H1 (cell line): ENCODE measurements around the gene PTMS. TPM values are rescaled to one million over a fixed set of nuclear protein-coding genes. Genes with fewer than 3 reads are reported as not detected.

Experiments used
- CTCF ChIA-PET: fragments of 300-600 bp; sonication (Branson Sonifier 250); formaldehyde crosslinking; loops from one replicate; lab custom pipeline; 2021; ENCODE audit not compliant: partially characterized antibody; lab: Charles Lee
- POLR2A ChIA-PET: fragments of 300-600 bp; sonication (Branson Sonifier 250); formaldehyde crosslinking; loops from one replicate; lab custom pipeline; 2021; ENCODE audit warnings: inconsistent platforms; ENCODE audit not compliant: partially characterized antibody; lab: Charles Lee
- DNase-seq, 2 experiments: peaks; one replicate each; pipeline versions ENCODE4 v3.0.0 to v3.0.0-alpha.2; 2010 to 2022; ENCODE audit warnings: low spot score in 2 of 2, low read depth in 1 of 2, mixed read lengths in 1 of 2
- FAIRE-seq: peaks from 2 replicates; lab custom pipeline; 2011; peaks lifted over from hg19 to GRCh38; lab: Jason Lieb, UNC
- H2AFZ ChIP-seq: 2 replicates; pipeline ENCODE4 v1.8.1; 2012; ENCODE audit warnings: low read length, inconsistent platforms
- H2AK5ac ChIP-seq: 2 replicates; pipeline ENCODE4 v1.6.1; 2013; ENCODE audit warnings: low read depth, low read length
- H2BK120ac ChIP-seq: replicated peaks from 2 replicates; pipeline ENCODE3; 2013; ENCODE audit warnings: low read depth, low read length, inconsistent platforms
- H2BK12ac ChIP-seq: 2 replicates; pipeline ENCODE4 v1.6.1; 2013; ENCODE audit warnings: low read depth, low read length
- H2BK15ac ChIP-seq: 2 replicates; pipeline ENCODE4 v1.6.1; 2013; ENCODE audit warnings: low read length
- H2BK20ac ChIP-seq: 2 replicates; pipeline ENCODE4 v1.6.1; 2013; ENCODE audit warnings: low read length
- H2BK5ac ChIP-seq: 2 replicates; pipeline ENCODE4 v1.6.1; 2013; ENCODE audit warnings: low read depth, low read length
- H3K14ac ChIP-seq: 2 replicates; pipeline ENCODE4 v1.6.1; 2013; ENCODE audit warnings: inconsistent platforms; ENCODE audit not compliant: insufficient read length
- H3K18ac ChIP-seq: 2 replicates; pipeline ENCODE4 v1.6.1; 2013; ENCODE audit warnings: low read length; ENCODE audit errors: extremely low read depth
- H3K23ac ChIP-seq: 2 replicates; pipeline ENCODE4 v1.6.1; 2013; ENCODE audit warnings: inconsistent platforms; ENCODE audit not compliant: insufficient read length
- H3K23me2 ChIP-seq: 2 replicates; pipeline ENCODE4 v1.6.1; 2013; ENCODE audit warnings: low read depth, low read length
- H3K27ac ChIP-seq: 2 replicates; pipeline ENCODE4 v1.6.1; 2011; ENCODE audit warnings: low read depth, low read length, inconsistent platforms
- H3K27me3 ChIP-seq, 4 experiments: replicated peaks in 1 of 4; 1 replicate in 1 of 4; 2 replicates in 3 of 4; pipeline versions ENCODE4 v1.6.1 to v1.8.1; 2011 to 2013; ENCODE audit warnings: low read length in 3 of 4, mild to moderate bottlenecking in 3 of 4, inconsistent platforms in 2 of 4, mixed read lengths in 2 of 4, moderate library complexity in 1 of 4; ENCODE audit not compliant: control insufficient read depth in 3 of 4, insufficient read depth in 3 of 4; ENCODE audit errors: extremely low read depth in 1 of 4
- H3K36me3 ChIP-seq, 4 experiments: 2 replicates each; pipeline versions ENCODE4 v1.6.1 to v1.8.1; 2011 to 2013; ENCODE audit warnings: mild to moderate bottlenecking in 4 of 4, low read length in 3 of 4, moderate library complexity in 2 of 4, control low read depth in 1 of 4, inconsistent platforms in 1 of 4; ENCODE audit not compliant: insufficient read depth in 4 of 4, control insufficient read depth in 2 of 4
- H3K4ac ChIP-seq: replicated peaks from 2 replicates; pipeline ENCODE3; 2013; ENCODE audit warnings: low read length, low read depth, mixed read lengths, inconsistent platforms; ENCODE audit not compliant: insufficient read length
- H3K4me1 ChIP-seq, 4 experiments: replicated peaks in 1 of 4; 1 replicate in 1 of 4; 2 replicates in 3 of 4; pipeline versions ENCODE4 v1.6.1 to v1.8.1; 2011 to 2013; ENCODE audit warnings: low read length in 3 of 4, inconsistent platforms in 2 of 4, mixed read lengths in 1 of 4; ENCODE audit not compliant: insufficient read depth in 4 of 4, control insufficient read depth in 3 of 4
- H3K4me2 ChIP-seq, 2 experiments: 2 replicates each; pipeline versions ENCODE4 v1.6.1 to v1.8.1; 2011 to 2013; ENCODE audit warnings: low read depth in 2 of 2, low read length in 2 of 2, control low read depth in 1 of 2, inconsistent platforms in 1 of 2, mild to moderate bottlenecking in 1 of 2; ENCODE audit not compliant: insufficient read depth in 1 of 2
- H3K4me3 ChIP-seq, 4 experiments: fragments of 200-600, 300-600 bp in 1 of 4; sonication (generic), shearing (Covaris generic), sonication (Bioruptor Twin) in 1 of 4; 2 replicates each; pipeline versions ENCODE4 v1.5.1 to v1.8.1; 2011 to 2016; ENCODE audit warnings: low read length in 4 of 4, low read depth in 3 of 4, control low read depth in 2 of 4, inconsistent platforms in 2 of 4, mild to moderate bottlenecking in 2 of 4, mixed read lengths in 1 of 4, moderate library complexity in 1 of 4; ENCODE audit not compliant: insufficient read depth in 2 of 4; ENCODE audit errors: extremely low read depth in 1 of 4
- H3K56ac ChIP-seq: replicated peaks from 2 replicates; pipeline ENCODE3; 2013; ENCODE audit warnings: low read depth, mild to moderate bottlenecking, mixed read lengths, low read length, inconsistent platforms; ENCODE audit not compliant: insufficient read length
- H3K79me1 ChIP-seq: 2 replicates; pipeline ENCODE4 v1.6.1; 2013; ENCODE audit warnings: low read depth, low read length, control low read depth
- H3K79me2 ChIP-seq, 2 experiments: 2 replicates each; pipeline versions ENCODE4 v1.6.1 to v1.8.1; 2012 to 2013; ENCODE audit warnings: low read length in 2 of 2, mild to moderate bottlenecking in 2 of 2, inconsistent platforms in 1 of 2; ENCODE audit not compliant: insufficient read depth in 2 of 2, control insufficient read depth in 1 of 2
- H3K9ac ChIP-seq, 4 experiments: replicated peaks in 1 of 4; 1 replicate in 1 of 4; 2 replicates in 3 of 4; pipeline versions ENCODE4 v1.6.1 to v1.8.1; 2011 to 2013; ENCODE audit warnings: low read depth in 3 of 4, low read length in 3 of 4, control low read depth in 2 of 4, mild to moderate bottlenecking in 2 of 4, moderate library complexity in 2 of 4, inconsistent platforms in 1 of 4; ENCODE audit errors: extremely low read depth in 1 of 4
- H3K9me3 ChIP-seq, 2 experiments: 2 replicates each; pipeline versions ENCODE4 v1.6.1 to v1.8.1; 2012 to 2013; ENCODE audit warnings: mild to moderate bottlenecking in 2 of 2, moderate library complexity in 2 of 2, control low read depth in 1 of 2, inconsistent platforms in 1 of 2, low read depth in 1 of 2, low read length in 1 of 2, mixed read lengths in 1 of 2; ENCODE audit not compliant: insufficient read depth in 2 of 2
- H4K20me1 ChIP-seq, 2 experiments: replicated peaks in 1 of 2; 2 replicates each; pipeline versions ENCODE3 to v1.8.1; 2011 to 2013; ENCODE audit warnings: inconsistent platforms in 2 of 2, low read length in 2 of 2, mild to moderate bottlenecking in 1 of 2; ENCODE audit not compliant: insufficient read depth in 2 of 2, control insufficient read depth in 1 of 2
- H4K5ac ChIP-seq: 2 replicates; pipeline ENCODE4 v1.6.1; 2013; ENCODE audit warnings: low read length, low read depth, mixed read lengths, inconsistent platforms; ENCODE audit not compliant: insufficient read length
- H4K8ac ChIP-seq: 2 replicates; pipeline ENCODE4 v1.8.0; 2013; ENCODE audit warnings: mild to moderate bottlenecking, moderate library complexity, low read length, inconsistent platforms; ENCODE audit not compliant: insufficient read depth; ENCODE audit errors: extremely low read depth
- H4K91ac ChIP-seq: replicated peaks from 2 replicates; pipeline ENCODE3; 2013; ENCODE audit warnings: low read length, mixed read lengths, inconsistent platforms; ENCODE audit not compliant: insufficient read length
- CEBPB ChIP-seq: IDR thresholded peaks from 2 replicates; pipeline ENCODE4 v1.6.1; 2012; ENCODE audit warnings: low read depth, low read length
- CHD1 ChIP-seq: IDR thresholded peaks from 2 replicates; pipeline ENCODE4 v1.6.1; 2012; ENCODE audit warnings: low read depth, low read length, improper control_type of control experiment
- CHD2 ChIP-seq: IDR thresholded peaks from 2 replicates; pipeline ENCODE4 v1.6.1; 2012; ENCODE audit warnings: low read length, improper control_type of control experiment
- CTCF ChIP-seq, 3 experiments: IDR thresholded peaks; 1 replicate in 2 of 3; 2 replicates in 1 of 3; pipeline versions ENCODE4 v1.5.1 to v1.6.1; 2011; ENCODE audit warnings: low read length in 3 of 3, mild to moderate bottlenecking in 3 of 3, inconsistent platforms in 2 of 3, low read depth in 1 of 3, moderate library complexity in 1 of 3; ENCODE audit not compliant: insufficient read depth in 1 of 3; ENCODE audit errors: control extremely low read depth in 1 of 3
- EZH2 ChIP-seq: fragments of 200-600 bp; sonication (generic); IDR thresholded peaks from 2 replicates; pipeline ENCODE4 v1.7.1; 2012; ENCODE audit warnings: low read depth, mild to moderate bottlenecking, moderate library complexity, low read length, inconsistent platforms; ENCODE audit not compliant: severe bottlenecking
- FOSL1 ChIP-seq: IDR thresholded peaks from 2 replicates; pipeline ENCODE4 v1.6.1; 2011; ENCODE audit warnings: mild to moderate bottlenecking, low read depth, low read length, moderate library complexity; ENCODE audit not compliant: insufficient read depth
- GTF2F1 ChIP-seq: IDR thresholded peaks from 2 replicates; pipeline ENCODE4 v1.6.1; 2012; ENCODE audit warnings: low read depth, low read length, improper control_type of control experiment, borderline replicate concordance
- KDM1A ChIP-seq: fragments of 200-600, 300-600 bp; sonication (generic); IDR thresholded peaks from 2 replicates; pipeline ENCODE4 v1.7.1; 2016; ENCODE audit warnings: mild to moderate bottlenecking, low read length, borderline replicate concordance
- RXRA ChIP-seq: IDR thresholded peaks from 2 replicates; pipeline ENCODE4 v1.6.1; 2011; ENCODE audit warnings: low read depth, mild to moderate bottlenecking, low read length, moderate library complexity; ENCODE audit not compliant: insufficient read depth
- SRF ChIP-seq: IDR thresholded peaks from 2 replicates; pipeline ENCODE4 v1.6.1; 2011; ENCODE audit warnings: mild to moderate bottlenecking, low read depth, low read length, moderate library complexity
- WGBS, 2 experiments: shearing (Covaris generic) in 1 of 2; methylation state at CpG; one replicate each; pipeline versions ENCODE4 v1.1.6 to v1.1.7; 2013 to 2015; ENCODE audit warnings: low lambda C conversion rate in 2 of 2, mixed read lengths in 2 of 2, inconsistent platforms in 1 of 2, low coverage in 1 of 2, missing lambda C conversion rate in 1 of 2; ENCODE audit not compliant: insufficient replicate concordance in 2 of 2, insufficient coverage in 1 of 2, insufficient read length in 1 of 2; ENCODE audit errors: extremely low coverage in 1 of 2, missing lambda C conversion rate in 1 of 2; 5-methylcytosine and 5-hydroxymethylcytosine counted together
- polyA plus RNA-seq, 7 experiments: library from polyadenylated mRNA; depleted of rRNA in 3 of 7; stranded (reverse) in 5 of 7; unstranded in 2 of 7; fragments of >200 nt in 5 of 7; fragments of 200-250 nt in 2 of 7; gene quantifications; 1 replicate in 5 of 7; 2 replicates in 1 of 7; 4 replicates in 1 of 7; pipeline versions ENCODE4 v1.2.1 to v1.2.3, GENCODE V29; 2011 to 2013; ENCODE audit warnings: missing spikeins in 2 of 7, mixed read lengths in 2 of 7
- total RNA-seq: library from RNA; stranded (reverse); fragmentation: NEBNext Ultra II Directional; extraction: Animal tissue kit (Norgen Biotek cat#: 25700); gene quantifications from 2 replicates; pipeline ENCODE4 v1.2.1, GENCODE V29; 2021

Gene PTMS
- total and polyA plus RNA-seq, 2 of the 8 experiments (the other 6 are each of a cell fraction or from before 2014, with no cell fraction given) = 444 to 553 TPM

- FAIRE-seq = no peak
- TF ChIP-seq KDM1A (no peak), CTCF (IDR thresholded peaks at IDR 0.05; ENCODE audit: control extremely low read depth in 1 of 3, insufficient read depth in 1 of 3, low read depth in 1 of 3, low read length in 3 of 3) (no peak), SRF (no peak), FOSL1 (no peak), GTF2F1 (no peak), EZH2 (no peak), CHD2 (no peak), CHD1 (no peak), RXRA (no peak), CEBPB (no peak)
Measured at GRCh38 chr12:6779708-6780432, 13.7 kb downstream of the PTMS start.

More at GRCh38 chr12:6779708-6780432, 13.7 kb downstream of the PTMS start:
- H2BK120ac ChIP-seq = no peak overlapping the region
- H3K14ac ChIP-seq = no peak overlapping the region
- H3K36me3 ChIP-seq = no peaks in the 10 kb centered on the region
- peaks cover 5 to 18% (median 10%) of the 10 kb centered on the region in 4 experiments for H3K4me1 ChIP-seq
- H3K9ac ChIP-seq = no peak overlapping the region
- H2AFZ ChIP-seq = no peak overlapping the region
- POLR2A ChIA-PET = interaction anchor here (0.9 to 10.4 kb wide), 8 partner anchors 12 to 91 kb away, joined by 3 to 97 read pairs (median 5); partner anchors contain the start of genes GPR162, MLF2, PTMS and TPI1
- CTCF ChIA-PET = interaction anchor here (0.7 to 29.6 kb wide), 15 partner anchors 11 to 149 kb away, joined by 3 to 532 read pairs (median 3); partner anchors contain the start of genes GNB3, GPR162, LAG3 and MLF2
- H3K23ac ChIP-seq = no peak overlapping the region
- peak overlapping the region; percentile 81 for H4K91ac ChIP-seq
- no peak overlapping the region for H3K56ac ChIP-seq
- no peak overlapping the region for H2BK5ac ChIP-seq
- no peaks in the 10 kb centered on the region for H3K79me1 ChIP-seq
- H3K18ac ChIP-seq = no peak overlapping the region
- no peaks in the 10 kb centered on the region for H3K9me3 ChIP-seq
- DNase-seq = no peak
- no peak overlapping the region for H3K4me3 ChIP-seq
- H3K27ac ChIP-seq = no peak overlapping the region
- peaks cover 10% of the 10 kb centered on the region for H3K23me2 ChIP-seq
- H3K27me3 ChIP-seq = peaks cover 0 to 13% (median 8%) of the 10 kb centered on the region in 4 experiments; a peak in 5 of 7 replicates
- 0 out of 2 replicates have a peak overlapping the region, but pooled peaks have one; percentile 26 for H2AK5ac ChIP-seq
- peak overlapping the region; percentile 83 for H2BK15ac ChIP-seq
- no peaks in the 10 kb centered on the region for H3K79me2 ChIP-seq
- 87% methylated on average over 5 of the region's 6 CpGs; no CpG with 5 or more reads in 1 of the 2 experiments for WGBS, 2 experiments
- H2BK20ac ChIP-seq = peak overlapping the region; percentile 94
- H4K20me1 ChIP-seq = no peaks in the 10 kb centered on the region
- no peak overlapping the region for H4K5ac ChIP-seq
- H3K4ac ChIP-seq = no peak overlapping the region
- no peak overlapping the region for H4K8ac ChIP-seq
- H3K4me2 ChIP-seq = no peak overlapping the region; a peak in 1 of 4 replicates
- peak overlapping the region; percentile 68 for H2BK12ac ChIP-seq
